Neural cell (in vitro differentiated cells): ENCODE results near the gene SPECC1L.

ENCODE experiments used
- EP300 ChIP-seq: fragments of 450-650 bp; conservative IDR thresholded peaks from 2 replicates; pipeline ENCODE4 v1.6.1; 2014; ENCODE audit warnings: antibody characterized with exemption, mild to moderate bottlenecking, moderate library complexity; ENCODE audit not compliant: poor library complexity, severe bottlenecking
- EZH2 ChIP-seq: fragments of 200-600, 300-800 bp; shearing (Covaris generic), sonication (generic); IDR thresholded peaks from 2 replicates; pipeline ENCODE4 v1.6.1; 2014; ENCODE audit warnings: antibody characterized with exemption, low read length, borderline replicate concordance, mild to moderate bottlenecking; ENCODE audit not compliant: insufficient read depth, poor library complexity, severe bottlenecking
- POLR2AphosphoS5 ChIP-seq: IDR thresholded peaks from 2 replicates; pipeline ENCODE4 v1.6.1; 2012
- SMC3 ChIP-seq: fragments of 450-650 bp; conservative IDR thresholded peaks from 2 replicates; pipeline ENCODE4 v1.6.1; 2014; ENCODE audit warnings: antibody characterized with exemption, mild to moderate bottlenecking, moderate library complexity; ENCODE audit not compliant: poor library complexity
- TF ChIP-seq, protein P1 (sequence below): fragments of 450-650 bp; IDR thresholded peaks from 2 replicates; pipeline ENCODE4 v1.5.1; 2014; ENCODE audit warnings: antibody characterized with exemption, mild to moderate bottlenecking, moderate library complexity; ENCODE audit not compliant: poor library complexity, severe bottlenecking

GRCh38 chr22:24455039-24455438 is 184.4 kb downstream of the SPECC1L start:
- TF ChIP-seq, protein P1, sequence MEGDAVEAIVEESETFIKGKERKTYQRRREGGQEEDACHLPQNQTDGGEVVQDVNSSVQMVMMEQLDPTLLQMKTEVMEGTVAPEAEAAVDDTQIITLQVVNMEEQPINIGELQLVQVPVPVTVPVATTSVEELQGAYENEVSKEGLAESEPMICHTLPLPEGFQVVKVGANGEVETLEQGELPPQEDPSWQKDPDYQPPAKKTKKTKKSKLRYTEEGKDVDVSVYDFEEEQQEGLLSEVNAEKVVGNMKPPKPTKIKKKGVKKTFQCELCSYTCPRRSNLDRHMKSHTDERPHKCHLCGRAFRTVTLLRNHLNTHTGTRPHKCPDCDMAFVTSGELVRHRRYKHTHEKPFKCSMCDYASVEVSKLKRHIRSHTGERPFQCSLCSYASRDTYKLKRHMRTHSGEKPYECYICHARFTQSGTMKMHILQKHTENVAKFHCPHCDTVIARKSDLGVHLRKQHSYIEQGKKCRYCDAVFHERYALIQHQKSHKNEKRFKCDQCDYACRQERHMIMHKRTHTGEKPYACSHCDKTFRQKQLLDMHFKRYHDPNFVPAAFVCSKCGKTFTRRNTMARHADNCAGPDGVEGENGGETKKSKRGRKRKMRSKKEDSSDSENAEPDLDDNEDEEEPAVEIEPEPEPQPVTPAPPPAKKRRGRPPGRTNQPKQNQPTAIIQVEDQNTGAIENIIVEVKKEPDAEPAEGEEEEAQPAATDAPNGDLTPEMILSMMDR: no peak
- TF ChIP-seq SMC3 (no peak), EZH2 (no peak), POLR2AphosphoS5 (no peak), EP300 (no peak)
